Mesothelial cell of epicardium (in vitro differentiated cells): ENCODE measurements around the gene PSME1. TPM values are rescaled to one million over a fixed set of nuclear protein-coding genes. Genes with fewer than 3 reads are reported as not detected.

ENCODE experiments used
- DNase-seq, 2 experiments: peaks; one replicate each; pipeline ENCODE4 v3.0.0; 2021; ENCODE audit warnings: low spot score in 2 of 2; ENCODE audit not compliant: unreplicated experiment in 2 of 2
- H3K27ac Mint-ChIP-seq: 2 replicates; pipeline ENCODE4 v1.8.0; 2021; ENCODE audit warnings: mixed read lengths
- H3K27me3 Mint-ChIP-seq: 2 replicates; pipeline ENCODE4 v1.8.0; 2021; ENCODE audit warnings: low read depth, mixed read lengths
- H3K36me3 Mint-ChIP-seq: 2 replicates; pipeline ENCODE4 v1.8.0; 2021; ENCODE audit warnings: mixed read lengths
- H3K4me1 Mint-ChIP-seq: 2 replicates; pipeline ENCODE4 v1.8.0; 2021; ENCODE audit warnings: mixed read lengths
- H3K4me3 Mint-ChIP-seq: 2 replicates; pipeline ENCODE4 v1.8.0; 2021; ENCODE audit warnings: mild to moderate bottlenecking, moderate library complexity, mixed read lengths
- H3K9me3 Mint-ChIP-seq: 2 replicates; pipeline ENCODE4 v1.8.0; 2021; ENCODE audit warnings: mixed read lengths
- CTCF ChIP-seq: fragments of 200-600 bp; sonication (generic); IDR thresholded peaks from one replicate; pipeline ENCODE4 v1.5.0; 2021; ENCODE audit warnings: antibody characterized with exemption; ENCODE audit not compliant: unreplicated experiment
- total RNA-seq: library from RNA; stranded (reverse); gene quantifications from 3 replicates; pipeline ENCODE4 v1.2.1, GENCODE V29; 2021

PSME1 gene
- total RNA-seq, 1 donor from 2014 or later: 148 TPM

- Mint-ChIP-seq H3K4me1 (peaks cover 3% of the 10 kb centered on the region), H3K36me3 (peaks cover under 1% of the 10 kb centered on the region), H3K9me3 (no peaks in the 10 kb centered on the region), H3K27ac (no peak within 1 kb of the TSS), H3K27me3 (no peaks in the 10 kb centered on the region), H3K4me3 (no peak within 1 kb of the TSS)
- no peak for TF ChIP-seq CTCF
- no peak for DNase-seq
These were observed 5.6 kb upstream of the PSME1 start, which contains the start of gene FITM1 for GRCh38 chr14:24130380-24130716. TSS of gene FITM1 (plus strand) at chr14:24130659. CDS start at chr14:24131564, 905 bp downstream.

- Mint-ChIP-seq H3K4me1 (peaks cover 6% of the 10 kb centered on the region), H3K36me3 (no peaks in the 10 kb centered on the region), H3K4me3 (no peak overlapping the region), H3K27ac (no peak overlapping the region), H3K9me3 (no peaks in the 10 kb centered on the region), H3K27me3 (no peaks in the 10 kb centered on the region)
- no peak for TF ChIP-seq CTCF
- DNase-seq: no peak
These were observed 5.1 kb upstream of the PSME1 start for GRCh38 chr14:24130717-24131548.

GRCh38 chr14:24131549-24131966, 4.4 kb upstream of the PSME1 start:
- H3K27me3 Mint-ChIP-seq: no peaks in the 10 kb centered on the region
- DNase-seq: no peak
- no peak overlapping the region for H3K4me3 Mint-ChIP-seq
- TF ChIP-seq CTCF: no peak
- H3K27ac Mint-ChIP-seq: no peak overlapping the region
- H3K36me3 Mint-ChIP-seq: no peaks in the 10 kb centered on the region
- no peaks in the 10 kb centered on the region for H3K9me3 Mint-ChIP-seq
- peaks cover 8% of the 10 kb centered on the region for H3K4me1 Mint-ChIP-seq

GRCh38 chr14:24132061-24132685, 3.8 kb upstream of the PSME1 start:
- Mint-ChIP-seq H3K4me3 (no peak overlapping the region), H3K27me3 (no peaks in the 10 kb centered on the region), H3K9me3 (no peaks in the 10 kb centered on the region), H3K27ac (no peak overlapping the region), H3K36me3 (peaks cover 1% of the 10 kb centered on the region), H3K4me1 (peaks cover 14% of the 10 kb centered on the region)
- TF ChIP-seq CTCF: no peak
- no peak for DNase-seq

GRCh38 chr14:24132976-24133375, 3.0 kb upstream of the PSME1 start:
- Mint-ChIP-seq H3K4me3 (no peak overlapping the region), H3K36me3 (peaks cover 2% of the 10 kb centered on the region), H3K27me3 (no peaks in the 10 kb centered on the region), H3K9me3 (no peaks in the 10 kb centered on the region), H3K4me1 (peaks cover 18% of the 10 kb centered on the region), H3K27ac (no peak overlapping the region)
- DNase-seq: no peak
- TF ChIP-seq CTCF: no peak
